Mononuclear cell (primary cell): ENCODE measurements around the gene IL1A. TPM values are rescaled to one million over a fixed set of nuclear protein-coding genes. Genes with fewer than 3 reads are reported as not detected.

Experiments used
- total RNA-seq: library from RNA; depleted of rRNA; stranded (reverse); fragments of >200 nt; gene quantifications from one replicate; pipeline ENCODE4 v1.2.3, GENCODE V29; 2012

Gene IL1A
- total RNA-seq, 1 donor = 23.4 TPM

Other genes with a start within 250 kb of the IL1A start
- gene POLR1B, start 242.0 kb downstream of the IL1A start, total RNA-seq = 8.2 TPM
- 4.6 TPM for gene CHCHD5, start 199.9 kb downstream of the IL1A start, total RNA-seq
- gene SLC20A1, start 138.6 kb downstream of the IL1A start, total RNA-seq = 77.2 TPM
- gene NT5DC4, start 63.5 kb downstream of the IL1A start, total RNA-seq = not detected
- gene CKAP2L, start 19.9 kb downstream of the IL1A start, total RNA-seq = 0.21 TPM
- gene IL1B, start 52.3 kb upstream of the IL1A start, total RNA-seq = 3,994 TPM
- not detected for gene IL37, start 126.7 kb upstream of the IL1A start, total RNA-seq
- not detected for gene IL36G, start 193.5 kb upstream of the IL1A start, total RNA-seq
- not detected for gene IL36A, start 221.0 kb upstream of the IL1A start, total RNA-seq